ENCODE data around the gene VLDLR.

The VLDLR gene

GRCh38 chr9:2634818-2635217 lies 13.2 kb downstream of the VLDLR start:
- H3K36me3 Mint-ChIP-seq = peaks cover 11% of the 10 kb centered on the region
- ATAC-seq = no peak
- H3K9me3 Mint-ChIP-seq = no peaks in the 10 kb centered on the region
- H3K27ac Mint-ChIP-seq = no peak overlapping the region
- peaks cover 13% of the 10 kb centered on the region for H3K4me1 Mint-ChIP-seq
- no peak for DNase-seq (ENCODE audit: low spot score in 2 of 2)
- no peak overlapping the region for H3K4me3 Mint-ChIP-seq

GRCh38 chr9:2635922-2636321 lies 14.3 kb downstream of the VLDLR start:
- H3K27ac Mint-ChIP-seq = no peak overlapping the region
- ATAC-seq (no peak), DNase-seq (ENCODE audit: low spot score in 2 of 2) (no peak)
- H3K9me3 Mint-ChIP-seq = peaks cover 3% of the 10 kb centered on the region
- H3K4me3 Mint-ChIP-seq = no peak overlapping the region
- H3K4me1 Mint-ChIP-seq = peaks cover 13% of the 10 kb centered on the region
- peaks cover 17% of the 10 kb centered on the region for H3K36me3 Mint-ChIP-seq

GRCh38 chr9:2637390-2637789 lies 15.8 kb downstream of the VLDLR start:
- Mint-ChIP-seq H3K4me3 (no peak overlapping the region), H3K36me3 (peaks cover 25% of the 10 kb centered on the region), H3K27ac (no peak overlapping the region), H3K9me3 (peaks cover 3% of the 10 kb centered on the region), H3K4me1 (peaks cover 13% of the 10 kb centered on the region)
- DNase-seq (ENCODE audit: low spot score in 2 of 2) (no peak), ATAC-seq (no peak)

- H3K4me3 Mint-ChIP-seq = peak overlapping the region; percentile 11
- H3K9me3 Mint-ChIP-seq = peaks cover 3% of the 10 kb centered on the region
- DNase-seq (ENCODE audit: low spot score in 2 of 2) (no peak), ATAC-seq (peak; percentile 100)
- peaks cover 42% of the 10 kb centered on the region for H3K36me3 Mint-ChIP-seq
- peaks cover 13% of the 10 kb centered on the region for H3K4me1 Mint-ChIP-seq
- peak overlapping the region; percentile 58 for H3K27ac Mint-ChIP-seq
Measured at GRCh38 chr9:2638871-2639673, 17.5 kb downstream of the VLDLR start.

- peaks cover 3% of the 10 kb centered on the region for H3K9me3 Mint-ChIP-seq
- no peak for DNase-seq (ENCODE audit: low spot score in 2 of 2)
- no peak for ATAC-seq
- peaks cover 49% of the 10 kb centered on the region for H3K36me3 Mint-ChIP-seq
- peaks cover 13% of the 10 kb centered on the region for H3K4me1 Mint-ChIP-seq
- no peak overlapping the region for H3K27ac Mint-ChIP-seq
- no peak overlapping the region for H3K4me3 Mint-ChIP-seq
Measured at GRCh38 chr9:2639786-2640185, 18.2 kb downstream of the VLDLR start.

- H3K36me3 Mint-ChIP-seq = peaks cover 54% of the 10 kb centered on the region
- peaks cover 13% of the 10 kb centered on the region for H3K4me1 Mint-ChIP-seq
- ATAC-seq (no peak), DNase-seq (ENCODE audit: low spot score in 2 of 2) (no peak)
- H3K4me3 Mint-ChIP-seq = no peak overlapping the region
- H3K27ac Mint-ChIP-seq = no peak overlapping the region
- H3K9me3 Mint-ChIP-seq = peaks cover 3% of the 10 kb centered on the region
Measured at GRCh38 chr9:2640570-2640969, 19.0 kb downstream of the VLDLR start.

- Mint-ChIP-seq H3K27ac (no peak overlapping the region), H3K4me1 (peaks cover 13% of the 10 kb centered on the region), H3K4me3 (no peak overlapping the region), H3K9me3 (peaks cover 3% of the 10 kb centered on the region), H3K36me3 (peaks cover 54% of the 10 kb centered on the region)
- ATAC-seq = no peak
- DNase-seq (ENCODE audit: low spot score in 2 of 2) = no peak
Measured at GRCh38 chr9:2641033-2641432, 19.4 kb downstream of the VLDLR start.

GRCh38 chr9:2642068-2642467 lies 20.5 kb downstream of the VLDLR start:
- H3K27ac Mint-ChIP-seq = no peak overlapping the region
- H3K4me3 Mint-ChIP-seq = no peak overlapping the region
- H3K4me1 Mint-ChIP-seq = peaks cover 13% of the 10 kb centered on the region
- DNase-seq (ENCODE audit: low spot score in 2 of 2) = no peak
- H3K9me3 Mint-ChIP-seq = peaks cover 3% of the 10 kb centered on the region
- ATAC-seq = no peak
- H3K36me3 Mint-ChIP-seq = peaks cover 61% of the 10 kb centered on the region

GRCh38 chr9:2645569-2645968 lies 24.0 kb downstream of the VLDLR start:
- no peak for ATAC-seq
- DNase-seq (ENCODE audit: low spot score in 2 of 2) = no peak
- Mint-ChIP-seq H3K27ac (no peak overlapping the region), H3K4me1 (no peaks in the 10 kb centered on the region), H3K36me3 (peaks cover 86% of the 10 kb centered on the region), H3K9me3 (peaks cover under 1% of the 10 kb centered on the region), H3K4me3 (no peak overlapping the region)

GRCh38 chr9:2655411-2655901 lies 33.9 kb downstream of the VLDLR start:
- peak; percentile 98 for ATAC-seq
- H3K27ac Mint-ChIP-seq = peak overlapping the region; percentile 91

GRCh38 chr9:2657427-2657826 lies 35.8 kb downstream of the VLDLR start:
- peak overlapping the region; percentile 91 for H3K27ac Mint-ChIP-seq
- no peaks in the 10 kb centered on the region for H3K9me3 Mint-ChIP-seq
- ATAC-seq = peak; percentile 50
- peak overlapping the region; percentile 49 for H3K4me3 Mint-ChIP-seq
- peaks cover 23% of the 10 kb centered on the region for H3K36me3 Mint-ChIP-seq
- peaks cover 34% of the 10 kb centered on the region for H3K4me1 Mint-ChIP-seq
- DNase-seq (ENCODE audit: low spot score in 2 of 2) = peak in 1 of 2 donors; percentile 59

More at GRCh38 chr9:2655411-2655901, 33.9 kb downstream of the VLDLR start:
- Mint-ChIP-seq H3K4me3 (peak overlapping the region; percentile 33), H3K9me3 (no peaks in the 10 kb centered on the region), H3K4me1 (peaks cover 27% of the 10 kb centered on the region), H3K36me3 (peaks cover 39% of the 10 kb centered on the region)
- DNase-seq (ENCODE audit: low spot score in 2 of 2) = peak; percentile 14 to 64

- H3K36me3 Mint-ChIP-seq = peaks cover under 1% of the 10 kb centered on the region
- DNase-seq (ENCODE audit: low spot score in 2 of 2) = no peak
- ATAC-seq = no peak
- no peak overlapping the region for H3K27ac Mint-ChIP-seq
- no peaks in the 10 kb centered on the region for H3K9me3 Mint-ChIP-seq
- H3K4me3 Mint-ChIP-seq = no peak overlapping the region
- peaks cover 9% of the 10 kb centered on the region for H3K4me1 Mint-ChIP-seq
Measured at GRCh38 chr9:2662496-2662895, 40.9 kb downstream of the VLDLR start.

GRCh38 chr9:2663461-2664173 lies 42.0 kb downstream of the VLDLR start:
- DNase-seq (ENCODE audit: low spot score in 2 of 2) (no peak), ATAC-seq (no peak)
- Mint-ChIP-seq H3K36me3 (no peaks in the 10 kb centered on the region), H3K4me3 (no peak overlapping the region), H3K27ac (no peak overlapping the region), H3K4me1 (peaks cover 8% of the 10 kb centered on the region), H3K9me3 (no peaks in the 10 kb centered on the region)

- Mint-ChIP-seq H3K4me3 (no peak overlapping the region), H3K27ac (no peak overlapping the region), H3K36me3 (no peaks in the 10 kb centered on the region), H3K4me1 (peaks cover 8% of the 10 kb centered on the region), H3K9me3 (no peaks in the 10 kb centered on the region)
- ATAC-seq = no peak
- DNase-seq (ENCODE audit: low spot score in 2 of 2) = no peak
Measured at GRCh38 chr9:2664174-2665065, 42.8 kb downstream of the VLDLR start.

- DNase-seq (ENCODE audit: low spot score in 2 of 2) = no peak
- H3K4me3 Mint-ChIP-seq = no peak overlapping the region
- no peak for ATAC-seq
- no peaks in the 10 kb centered on the region for H3K9me3 Mint-ChIP-seq
- no peak overlapping the region for H3K27ac Mint-ChIP-seq
- H3K36me3 Mint-ChIP-seq = no peaks in the 10 kb centered on the region
- H3K4me1 Mint-ChIP-seq = peaks cover 8% of the 10 kb centered on the region
Measured at GRCh38 chr9:2666569-2666968, 45.0 kb downstream of the VLDLR start.
